OCI-LY7 (cell line): Measurements from ENCODE around the gene GALNT2. TPM values are rescaled to one million over a fixed set of nuclear protein-coding genes. Genes with fewer than 3 reads are reported as not detected.

ENCODE experiments used
- BruUV-seq: library from RNA; stranded (reverse); fragments of 400-500 nt; replicated peaks from 2 replicates; lab custom pipeline; 2021; lab: Mats Ljungman, UMichigan
- CTCF ChIA-PET: fragments of 300-600 bp; sonication (Branson Sonifier 250); formaldehyde crosslinking; loops from one replicate; lab custom pipeline; 2022; ENCODE audit warnings: antibody characterized with exemption; ENCODE audit not compliant: unreplicated experiment; lab: Charles Lee
- POLR2A ChIA-PET: fragments of 300-600 bp; sonication (Branson Sonifier 250); formaldehyde crosslinking; loops from one replicate; lab custom pipeline; 2022; ENCODE audit warnings: antibody characterized with exemption; lab: Charles Lee
- DNase-seq: peaks from one replicate; pipeline ENCODE4 v3.0.0-alpha.2; 2015; ENCODE audit warnings: low spot score
- H2AFZ ChIP-seq: fragments of 200-600 bp; sonication (generic), shearing (Covaris generic); 2 replicates; pipeline ENCODE4 v1.6.1; 2014; ENCODE audit warnings: mild to moderate bottlenecking, antibody characterized with exemption, low read length, moderate library complexity
- H3K27ac ChIP-seq: fragments of 200-600 bp; sonication (generic); 2 replicates; pipeline ENCODE4 v1.5.1; 2014; ENCODE audit warnings: mixed run types, low read depth, mild to moderate bottlenecking, moderate library complexity, low read length, inconsistent platforms; ENCODE audit not compliant: poor library complexity, severe bottlenecking
- H3K36me3 ChIP-seq: fragments of 200-600 bp; sonication (generic); 2 replicates; pipeline ENCODE4 v1.6.1; 2014; ENCODE audit warnings: mild to moderate bottlenecking, antibody characterized with exemption, low read length, moderate library complexity, mixed read lengths; ENCODE audit not compliant: insufficient read depth
- H3K4me1 ChIP-seq: fragments of 200-600 bp; sonication (generic); 2 replicates; pipeline ENCODE4 v1.5.1; 2014; ENCODE audit warnings: mild to moderate bottlenecking, low read length; ENCODE audit not compliant: insufficient read depth, poor library complexity, severe bottlenecking
- H3K4me2 ChIP-seq: fragments of 200-600 bp; sonication (generic); 2 replicates; pipeline ENCODE4 v1.6.1; 2014; ENCODE audit warnings: mild to moderate bottlenecking, low read length
- H3K4me3 ChIP-seq: fragments of 200-600 bp; sonication (generic); 2 replicates; pipeline ENCODE4 v1.5.1; 2014; ENCODE audit warnings: mild to moderate bottlenecking, low read depth, low read length; ENCODE audit not compliant: poor library complexity, severe bottlenecking
- H3K79me2 ChIP-seq: fragments of 200-600 bp; sonication (generic); 2 replicates; pipeline ENCODE4 v1.6.1; 2016; ENCODE audit warnings: low read depth, mild to moderate bottlenecking, low read length, moderate library complexity, mixed read lengths; ENCODE audit not compliant: insufficient read depth
- H3K9me2 ChIP-seq: fragments of 200-600 bp; sonication (generic); 2 replicates; pipeline ENCODE4 v1.6.1; 2016; ENCODE audit warnings: mild to moderate bottlenecking, low read length, mixed read lengths; ENCODE audit not compliant: insufficient read depth
- H3K9me3 ChIP-seq: fragments of 200-600 bp; sonication (generic); 2 replicates; pipeline ENCODE4 v1.6.1; 2014; ENCODE audit warnings: mild to moderate bottlenecking, mixed run types, low read length, mixed read lengths
- H4K20me1 ChIP-seq: fragments of 200-600 bp; sonication (generic); 2 replicates; pipeline ENCODE4 v1.6.1; 2014; ENCODE audit warnings: mild to moderate bottlenecking, antibody characterized with exemption, low read length, moderate library complexity, mixed read lengths; ENCODE audit not compliant: insufficient read depth
- EZH2phosphoT487 ChIP-seq: fragments of 200-600 bp; sonication (generic); IDR thresholded peaks from 2 replicates; pipeline ENCODE4 v1.6.1; 2018; ENCODE audit warnings: low read depth, borderline replicate concordance, mild to moderate bottlenecking, mixed run types, antibody characterized with exemption, low read length, moderate library complexity, mixed read lengths
- intact Hi-C: fragments of 100-400 bp; cut with micrococcal nuclease; formaldehyde crosslinking; loops from one replicate; pipeline ENCODE4 v1.10.0; 2022; ENCODE audit not compliant: unreplicated experiment
- total RNA-seq, 2 experiments: library from RNA; depleted of rRNA in 1 of 2; stranded (reverse); fragments of >200 nt in 1 of 2; shearing (Covaris generic) in 1 of 2; gene quantifications; 2 replicates each; pipeline ENCODE4 v1.2.3, GENCODE V29; 2014 to 2022
- TF ChIP-seq, protein P1 (sequence below): fragments of 200-600 bp; sonication (generic); conservative IDR thresholded peaks from 2 replicates; pipeline ENCODE4 v1.5.1; 2014; ENCODE audit warnings: mild to moderate bottlenecking, antibody characterized with exemption, low read length, moderate library complexity, mixed read lengths

The GALNT2 gene
- total RNA-seq, 2 experiments from 2014 or later = 29.9 to 67.3 TPM

DNA sequence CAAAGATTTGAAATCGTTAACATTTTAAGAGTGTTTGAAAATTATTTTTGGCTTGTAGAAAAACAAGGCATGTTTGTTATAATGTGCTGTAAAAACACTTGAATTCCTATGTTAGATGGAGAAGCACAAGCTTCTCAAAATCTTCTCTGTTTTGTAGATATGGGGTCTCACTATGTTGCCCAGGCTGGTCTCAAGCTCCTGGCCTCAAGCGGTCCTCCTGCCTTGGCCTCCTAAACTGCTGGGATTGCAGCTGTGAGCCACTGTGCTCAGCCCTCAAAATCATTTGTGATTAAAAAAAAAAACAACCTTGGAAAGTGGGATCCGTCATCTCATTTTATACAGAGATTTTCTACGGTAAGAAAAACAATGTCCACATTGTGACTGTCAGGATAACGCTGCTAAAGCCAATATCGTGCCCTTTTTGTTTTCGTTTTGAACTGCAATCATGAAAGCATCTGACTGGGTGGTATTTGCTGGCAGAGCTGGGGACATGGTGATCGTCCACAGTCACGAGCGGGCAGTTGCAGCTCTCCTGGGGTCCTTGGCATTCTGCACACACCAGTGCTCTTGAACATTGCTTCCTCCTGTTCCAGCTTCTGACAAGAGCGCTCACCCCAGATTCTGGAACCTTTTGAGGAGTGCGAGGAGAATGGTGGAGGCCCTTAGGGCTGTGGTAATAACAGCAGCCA, 246.6 kb downstream of the GALNT2 start:
- DNase-seq = no peak
- no peak overlapping the region for H3K27ac ChIP-seq
- H4K20me1 ChIP-seq = no peaks in the 10 kb centered on the region
- no peaks in the 10 kb centered on the region for H3K79me2 ChIP-seq
- intact Hi-C loops = loop anchor here (5.0 to 10.0 kb wide), 3 partner anchors 146 to 1056 kb away; no protein-coding TSS in a partner anchor
- CTCF ChIA-PET = interaction anchor here (0.5 kb wide), 1 partner anchor 735 kb away, joined by 3 read pairs; no protein-coding TSS in a partner anchor
- BruUV-seq = no TSS peak
- H3K36me3 ChIP-seq = no peaks in the 10 kb centered on the region
- no peaks in the 10 kb centered on the region for H3K9me2 ChIP-seq
- no peak overlapping the region for H2AFZ ChIP-seq
- H3K4me2 ChIP-seq = no peak overlapping the region
- TF ChIP-seq, protein P1, sequence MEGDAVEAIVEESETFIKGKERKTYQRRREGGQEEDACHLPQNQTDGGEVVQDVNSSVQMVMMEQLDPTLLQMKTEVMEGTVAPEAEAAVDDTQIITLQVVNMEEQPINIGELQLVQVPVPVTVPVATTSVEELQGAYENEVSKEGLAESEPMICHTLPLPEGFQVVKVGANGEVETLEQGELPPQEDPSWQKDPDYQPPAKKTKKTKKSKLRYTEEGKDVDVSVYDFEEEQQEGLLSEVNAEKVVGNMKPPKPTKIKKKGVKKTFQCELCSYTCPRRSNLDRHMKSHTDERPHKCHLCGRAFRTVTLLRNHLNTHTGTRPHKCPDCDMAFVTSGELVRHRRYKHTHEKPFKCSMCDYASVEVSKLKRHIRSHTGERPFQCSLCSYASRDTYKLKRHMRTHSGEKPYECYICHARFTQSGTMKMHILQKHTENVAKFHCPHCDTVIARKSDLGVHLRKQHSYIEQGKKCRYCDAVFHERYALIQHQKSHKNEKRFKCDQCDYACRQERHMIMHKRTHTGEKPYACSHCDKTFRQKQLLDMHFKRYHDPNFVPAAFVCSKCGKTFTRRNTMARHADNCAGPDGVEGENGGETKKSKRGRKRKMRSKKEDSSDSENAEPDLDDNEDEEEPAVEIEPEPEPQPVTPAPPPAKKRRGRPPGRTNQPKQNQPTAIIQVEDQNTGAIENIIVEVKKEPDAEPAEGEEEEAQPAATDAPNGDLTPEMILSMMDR = no peak
- no peak overlapping the region for H3K4me3 ChIP-seq
- no peaks in the 10 kb centered on the region for H3K9me3 ChIP-seq
- POLR2A ChIA-PET = interaction anchor here (0.8 kb wide), 2 partner anchors 9 to 787 kb away, joined by 3 to 4 read pairs; no protein-coding TSS in a partner anchor
- no peaks in the 10 kb centered on the region for H3K4me1 ChIP-seq

DNA sequence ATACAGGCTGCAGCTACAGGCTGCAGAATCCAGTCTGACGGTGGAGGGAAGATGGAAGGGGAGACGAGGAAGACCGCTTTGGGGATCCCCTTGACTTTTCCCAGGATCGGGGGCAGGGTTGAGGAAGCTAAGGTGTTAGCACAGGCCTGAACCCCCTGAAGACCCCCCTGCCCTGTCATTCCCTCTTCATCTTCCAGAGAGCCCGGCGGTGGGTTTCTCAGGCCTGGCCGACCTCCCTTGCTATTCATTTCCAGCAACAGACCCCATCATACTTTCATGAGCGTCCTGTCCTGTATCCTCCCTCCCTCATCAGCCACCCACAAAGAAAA, 247.1 kb downstream of the GALNT2 start:
- H3K4me1 ChIP-seq = no peaks in the 10 kb centered on the region
- no peaks in the 10 kb centered on the region for H4K20me1 ChIP-seq
- H3K9me3 ChIP-seq = no peaks in the 10 kb centered on the region
- ChIA-PET CTCF (no interaction called here), POLR2A (interaction anchor here (0.8 kb wide), 2 partner anchors 10 to 787 kb away, joined by 3 to 4 read pairs; no protein-coding TSS in a partner anchor)
- no peak for DNase-seq
- H3K27ac ChIP-seq = no peak overlapping the region
- TF ChIP-seq, protein P1 = no peak
- no peak for TF ChIP-seq EZH2phosphoT487
- BruUV-seq = no TSS peak
- intact Hi-C loops = loop anchor here (5.0 to 10.0 kb wide), 3 partner anchors 147 to 1057 kb away; no protein-coding TSS in a partner anchor
- H2AFZ ChIP-seq = no peak overlapping the region
- H3K4me3 ChIP-seq = no peak overlapping the region
- no peak overlapping the region for H3K4me2 ChIP-seq
- H3K36me3 ChIP-seq = no peaks in the 10 kb centered on the region
- no peaks in the 10 kb centered on the region for H3K79me2 ChIP-seq
- H3K9me2 ChIP-seq = no peaks in the 10 kb centered on the region

- CTCF ChIA-PET = no interaction called here
- intact Hi-C loops = loop anchor here (10.0 kb wide), 1 partner anchor 460 kb away; no protein-coding TSS in a partner anchor
- no peak overlapping the region for H3K4me3 ChIP-seq
Observed at GRCh38 chr1:230315099-230315498, 248.1 kb downstream of the GALNT2 start.

More at GRCh38 chr1:230315099-230315498, 248.1 kb downstream of the GALNT2 start:
- no peaks in the 10 kb centered on the region for H3K9me2 ChIP-seq
- H2AFZ ChIP-seq = no peak overlapping the region
- no peaks in the 10 kb centered on the region for H4K20me1 ChIP-seq
- no peak for DNase-seq
- no peaks in the 10 kb centered on the region for H3K4me1 ChIP-seq
- H3K9me3 ChIP-seq = no peaks in the 10 kb centered on the region
- H3K36me3 ChIP-seq = no peaks in the 10 kb centered on the region
- BruUV-seq = no TSS peak
- POLR2A ChIA-PET = no interaction called here
- no peak overlapping the region for H3K27ac ChIP-seq
- TF ChIP-seq EZH2phosphoT487 = no peak
- TF ChIP-seq, protein P1 = no peak
- H3K4me2 ChIP-seq = no peak overlapping the region
- no peaks in the 10 kb centered on the region for H3K79me2 ChIP-seq
